ENCODE measurements around the gene PRKAA2. TPM values are rescaled to one million over a fixed set of nuclear protein-coding genes. Genes with fewer than 3 reads are reported as not detected.

The PRKAA2 gene
- total and polyA plus RNA-seq, 2 donors (not counting 3 experiments of a cell fraction or from before 2014, with no cell fraction given), result 0.32 to 1.2 TPM

DNA sequence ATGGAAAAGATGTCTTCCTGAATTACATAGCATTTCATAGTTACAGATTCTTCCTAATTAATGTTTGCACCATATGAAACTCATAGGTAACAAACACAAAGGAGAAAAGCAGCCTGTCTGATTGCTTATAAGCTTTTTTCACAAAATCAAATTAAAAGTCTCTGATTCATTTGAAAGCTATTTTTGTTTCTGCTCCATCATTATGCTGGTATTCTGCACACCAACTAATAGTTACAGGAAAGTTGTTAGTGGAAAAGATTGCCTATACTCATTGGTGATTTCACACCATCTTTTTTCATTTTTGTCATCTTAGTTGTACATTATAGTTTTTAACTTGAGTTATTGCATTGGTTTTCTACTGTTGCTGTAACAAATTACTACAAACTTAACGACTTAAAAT lies 70.0 kb downstream of the PRKAA2 start:
- Histone ChIP-seq H3K9me3 (replicated peaks; ENCODE audit: control insufficient read depth, insufficient read depth, low read length) (no peaks in the 10 kb centered on the region), H3K4me2 (ENCODE audit: insufficient read depth, low read length) (no peak overlapping the region), H3K9ac (replicated peaks; ENCODE audit: extremely low read depth, insufficient read depth, low read length) (no peak overlapping the region), H3K27ac (ENCODE audit: insufficient read depth, low read depth, low read length) (no peak overlapping the region), H3K79me2 (ENCODE audit: control insufficient read depth, insufficient read depth, low read length) (no peaks in the 10 kb centered on the region), H4K20me1 (replicated peaks; ENCODE audit: control insufficient read depth, extremely low read depth, insufficient read depth, low read length) (no peaks in the 10 kb centered on the region), H3K9me1 (replicated peaks; ENCODE audit: control insufficient read depth, extremely low read depth, insufficient read depth, low read length) (no peaks in the 10 kb centered on the region), H3K36me3 (ENCODE audit: control insufficient read depth in 2 of 2, extremely low read depth in 1 of 2, insufficient read depth in 2 of 2, low read length in 2 of 2) (no peaks in the 10 kb centered on the region), H3K4me3 (replicated peaks in 1 of 3; ENCODE audit: insufficient read depth in 1 of 3, low read depth in 1 of 3, low read length in 3 of 3) (no peak overlapping the region), H2AFZ (ENCODE audit: low read depth, low read length) (no peak overlapping the region), H3K4me1 (ENCODE audit: control insufficient read depth, extremely low read depth, insufficient read depth, low read length) (peaks cover 2% of the 10 kb centered on the region), H3K27me3 (ENCODE audit: control insufficient read depth in 2 of 2, insufficient read depth in 2 of 2, low read length in 2 of 2) (no peaks in the 10 kb centered on the region)
- ChIA-PET CTCF (no interaction called here), POLR2A (no interaction called here)
- no TSS peak for BruUV-seq (replicated peaks)
- no peak for DNase-seq (ENCODE audit: low read depth, low spot score)
- FAIRE-seq, result no peak
- TF ChIP-seq, protein P1, sequence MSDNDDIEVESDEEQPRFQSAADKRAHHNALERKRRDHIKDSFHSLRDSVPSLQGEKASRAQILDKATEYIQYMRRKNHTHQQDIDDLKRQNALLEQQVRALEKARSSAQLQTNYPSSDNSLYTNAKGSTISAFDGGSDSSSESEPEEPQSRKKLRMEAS (IDR thresholded peaks at IDR 0.05; ENCODE audit: insufficient read depth, insufficient read length), result no peak
- TF ChIP-seq EZH2 (IDR thresholded peaks at IDR 0.05; ENCODE audit: borderline replicate concordance, low read depth, low read length, severe bottlenecking), result no peak
- TF ChIP-seq MYC (IDR thresholded peaks at IDR 0.05; ENCODE audit: low read depth, low read length), result no peak
- TF ChIP-seq, protein P2, sequence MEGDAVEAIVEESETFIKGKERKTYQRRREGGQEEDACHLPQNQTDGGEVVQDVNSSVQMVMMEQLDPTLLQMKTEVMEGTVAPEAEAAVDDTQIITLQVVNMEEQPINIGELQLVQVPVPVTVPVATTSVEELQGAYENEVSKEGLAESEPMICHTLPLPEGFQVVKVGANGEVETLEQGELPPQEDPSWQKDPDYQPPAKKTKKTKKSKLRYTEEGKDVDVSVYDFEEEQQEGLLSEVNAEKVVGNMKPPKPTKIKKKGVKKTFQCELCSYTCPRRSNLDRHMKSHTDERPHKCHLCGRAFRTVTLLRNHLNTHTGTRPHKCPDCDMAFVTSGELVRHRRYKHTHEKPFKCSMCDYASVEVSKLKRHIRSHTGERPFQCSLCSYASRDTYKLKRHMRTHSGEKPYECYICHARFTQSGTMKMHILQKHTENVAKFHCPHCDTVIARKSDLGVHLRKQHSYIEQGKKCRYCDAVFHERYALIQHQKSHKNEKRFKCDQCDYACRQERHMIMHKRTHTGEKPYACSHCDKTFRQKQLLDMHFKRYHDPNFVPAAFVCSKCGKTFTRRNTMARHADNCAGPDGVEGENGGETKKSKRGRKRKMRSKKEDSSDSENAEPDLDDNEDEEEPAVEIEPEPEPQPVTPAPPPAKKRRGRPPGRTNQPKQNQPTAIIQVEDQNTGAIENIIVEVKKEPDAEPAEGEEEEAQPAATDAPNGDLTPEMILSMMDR (IDR thresholded peaks at IDR 0.05; ENCODE audit: extremely low read depth in 1 of 2, insufficient read depth in 1 of 2, low read depth in 1 of 2, low read length in 2 of 2), result no peak
- TF ChIP-seq JUN (IDR thresholded peaks at IDR 0.05; ENCODE audit: borderline replicate concordance, insufficient read depth, insufficient read length, low read depth), result no peak
- no peak for TF ChIP-seq POLR2A (IDR thresholded peaks at IDR 0.05; ENCODE audit: low read depth, low read length)
- TF ChIP-seq FOS (IDR thresholded peaks at IDR 0.05; ENCODE audit: borderline replicate concordance, insufficient read depth, low read length), result no peak
- TF ChIP-seq POLR2AphosphoS5 (IDR thresholded peaks at IDR 0.05; ENCODE audit: insufficient read depth, low read depth, low read length), result no peak
- TF ChIP-seq GATA2 (IDR thresholded peaks at IDR 0.05; ENCODE audit: insufficient read depth, insufficient read length, low read depth, low read length), result no peak
- intact Hi-C loops (cut with micrococcal nuclease), result loop anchor here (10.0 kb wide), 1 partner anchor 1570 kb away; no protein-coding TSS in a partner anchor
- dilution Hi-C loops (cut with MboI; ENCODE audit: extremely low pct_ligation_motif_present, low sequenced_read_pairs), result no loop called here
